Hepatocyte (in vitro differentiated cells): ENCODE results near the gene PROC. TPM values are rescaled to one million over a fixed set of nuclear protein-coding genes. Genes with fewer than 3 reads are reported as not detected.

Source experiments
- DNase-seq: peaks from one replicate; pipeline ENCODE4 v3.0.0-alpha.2; 2016; ENCODE audit warnings: low spot score
- H2AFZ ChIP-seq: fragments of 200-600 bp; sonication (generic); 2 replicates; pipeline ENCODE4 v1.6.0; 2016; ENCODE audit warnings: antibody characterized with exemption, mild to moderate bottlenecking
- H3K27ac ChIP-seq: fragments of 200-600 bp; sonication (generic); 2 replicates; pipeline ENCODE4 v1.5.1; 2016; ENCODE audit warnings: mild to moderate bottlenecking
- H3K27me3 ChIP-seq: fragments of 200-600 bp; sonication (generic); 2 replicates; pipeline ENCODE4 v1.6.1; 2016
- H3K36me3 ChIP-seq: fragments of 200-600 bp; sonication (generic); replicated peaks from 2 replicates; pipeline ENCODE4 v1.5.1; 2016; ENCODE audit warnings: low read depth; ENCODE audit not compliant: insufficient read depth
- H3K4me1 ChIP-seq: fragments of 200-600 bp; sonication (generic); 2 replicates; pipeline ENCODE4 v1.5.1; 2016; ENCODE audit warnings: mild to moderate bottlenecking, moderate library complexity; ENCODE audit not compliant: insufficient read depth
- H3K4me2 ChIP-seq: fragments of 200-600 bp; sonication (generic); 2 replicates; pipeline ENCODE4 v1.6.0; 2016
- H3K4me3 ChIP-seq: fragments of 200-600 bp; sonication (generic); 2 replicates; pipeline ENCODE4 v1.5.1; 2016; ENCODE audit warnings: mild to moderate bottlenecking
- H3K79me2 ChIP-seq: fragments of 200-600 bp; sonication (generic); 2 replicates; pipeline ENCODE4 v1.6.0; 2017; ENCODE audit warnings: mild to moderate bottlenecking
- H3K9me2 ChIP-seq: fragments of 200-600 bp; sonication (generic); replicated peaks from 2 replicates; pipeline ENCODE4 v1.6.0; 2017; ENCODE audit warnings: mild to moderate bottlenecking; ENCODE audit not compliant: insufficient read depth
- H3K9me3 ChIP-seq: fragments of 200-600 bp; sonication (generic); 2 replicates; pipeline ENCODE4 v1.5.1; 2016; ENCODE audit warnings: low read depth, mild to moderate bottlenecking
- H4K20me1 ChIP-seq: fragments of 200-600 bp; sonication (generic); 2 replicates; pipeline ENCODE4 v1.6.0; 2016; ENCODE audit warnings: mild to moderate bottlenecking; ENCODE audit not compliant: insufficient read depth, poor library complexity, severe bottlenecking
- EZH2 ChIP-seq: fragments of 200-600 bp; sonication (generic); IDR thresholded peaks from 2 replicates; pipeline ENCODE4 v1.6.1; 2016; ENCODE audit warnings: antibody characterized with exemption, mild to moderate bottlenecking, borderline replicate concordance
- EZH2phosphoT487 ChIP-seq: fragments of 200-600 bp; sonication (generic); IDR thresholded peaks from one replicate; pipeline ENCODE4 v1.6.1; 2018; ENCODE audit warnings: antibody characterized with exemption, mild to moderate bottlenecking, low read depth, moderate library complexity; ENCODE audit not compliant: unreplicated experiment, severe bottlenecking
- WGBS: methylation state at CpG from one replicate; pipeline ENCODE4 v1.1.6; 2016; ENCODE audit warnings: low lambda C conversion rate; ENCODE audit errors: missing lambda C conversion rate; 5-methylcytosine and 5-hydroxymethylcytosine counted together
- polyA plus RNA-seq: library from polyadenylated mRNA; unstranded; fragments of >200 nt; fragmentation: Nextera tagmentation; extraction: Ambion mirVana; gene quantifications from 2 replicates; pipeline ENCODE4 v1.2.1, GENCODE V29; 2016
- total RNA-seq: library from RNA; depleted of rRNA; stranded (reverse); fragments of >200 nt; gene quantifications from 2 replicates; pipeline ENCODE4 v1.2.3, GENCODE V29; 2014
- TF ChIP-seq, protein P1 (sequence below): fragments of 200-600 bp; sonication (generic); IDR thresholded peaks from 2 replicates; pipeline ENCODE4 v1.5.1; 2016; ENCODE audit warnings: antibody characterized with exemption, mild to moderate bottlenecking; ENCODE audit not compliant: poor library complexity

The PROC gene
- total and polyA plus RNA-seq, 2 experiments from 2014 or later, result 42.6 to 70.2 TPM

DNA sequence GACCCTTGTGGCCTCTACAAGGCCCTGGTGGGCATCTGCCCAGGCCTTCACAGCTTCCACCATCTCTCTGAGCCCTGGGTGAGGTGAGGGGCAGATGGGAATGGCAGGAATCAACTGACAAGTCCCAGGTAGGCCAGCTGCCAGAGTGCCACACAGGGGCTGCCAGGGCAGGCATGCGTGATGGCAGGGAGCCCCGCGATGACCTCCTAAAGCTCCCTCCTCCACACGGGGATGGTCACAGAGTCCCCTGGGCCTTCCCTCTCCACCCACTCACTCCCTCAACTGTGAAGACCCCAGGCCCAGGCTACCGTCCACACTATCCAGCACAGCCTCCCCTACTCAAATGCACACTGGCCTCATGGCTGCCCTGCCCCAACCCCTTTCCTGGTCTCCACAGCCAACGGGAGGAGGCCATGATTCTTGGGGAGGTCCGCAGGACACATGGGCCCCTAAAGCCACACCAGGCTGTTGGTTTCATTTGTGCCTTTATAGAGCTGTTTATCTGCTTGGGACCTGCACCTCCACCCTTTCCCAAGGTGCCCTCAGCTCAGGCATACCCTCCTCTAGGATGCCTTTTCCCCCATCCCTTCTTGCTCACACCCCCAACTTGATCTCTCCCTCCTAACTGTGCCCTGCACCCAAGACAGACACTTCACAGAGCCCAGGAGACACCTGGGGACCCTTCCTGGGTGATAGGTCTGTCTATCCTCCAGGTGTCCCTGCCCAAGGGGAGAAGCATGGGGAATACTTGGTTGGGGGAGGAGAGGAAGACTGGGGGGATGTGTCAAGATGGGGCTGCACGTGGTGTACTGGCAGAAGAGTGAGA, 2.0 kb downstream of the PROC start:
- Histone ChIP-seq H3K27me3 (no peaks in the 10 kb centered on the region), H3K4me1 (peaks cover 13% of the 10 kb centered on the region), H4K20me1 (no peaks in the 10 kb centered on the region), H3K9me2 (no peaks in the 10 kb centered on the region), H3K27ac (no peak overlapping the region), H3K9me3 (no peaks in the 10 kb centered on the region), H3K4me2 (no peak overlapping the region), H3K4me3 (no peak overlapping the region), H3K79me2 (peaks cover 4% of the 10 kb centered on the region), H3K36me3 (no peaks in the 10 kb centered on the region), H2AFZ (no peak overlapping the region)
- 80% methylated on average over 8 of the region's 8 CpGs for WGBS
- no peak for DNase-seq
- TF ChIP-seq EZH2, result no peak
- no peak for TF ChIP-seq EZH2phosphoT487

DNA sequence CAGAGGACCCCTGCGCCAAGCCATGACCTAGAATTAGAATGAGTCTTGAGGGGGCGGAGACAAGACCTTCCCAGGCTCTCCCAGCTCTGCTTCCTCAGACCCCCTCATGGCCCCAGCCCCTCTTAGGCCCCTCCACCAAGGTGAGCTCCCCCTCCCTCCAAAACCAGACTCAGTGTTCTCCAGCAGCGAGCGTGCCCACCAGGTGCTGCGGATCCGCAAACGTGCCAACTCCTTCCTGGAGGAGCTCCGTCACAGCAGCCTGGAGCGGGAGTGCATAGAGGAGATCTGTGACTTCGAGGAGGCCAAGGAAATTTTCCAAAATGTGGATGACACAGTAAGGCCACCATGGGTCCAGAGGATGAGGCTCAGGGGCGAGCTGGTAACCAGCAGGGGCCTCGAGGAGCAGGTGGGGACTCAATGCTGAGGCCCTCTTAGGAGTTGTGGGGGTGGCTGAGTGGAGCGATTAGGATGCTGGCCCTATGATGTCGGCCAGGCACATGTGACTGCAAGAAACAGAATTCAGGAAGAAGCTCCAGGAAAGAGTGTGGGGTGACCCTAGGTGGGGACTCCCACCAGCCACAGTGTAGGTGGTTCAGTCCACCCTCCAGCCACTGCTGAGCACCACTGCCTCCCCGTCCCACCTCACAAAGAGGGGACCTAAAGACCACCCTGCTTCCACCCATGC, 3.0 kb downstream of the PROC start:
- Histone ChIP-seq H3K9me2 (no peaks in the 10 kb centered on the region), H3K9me3 (no peaks in the 10 kb centered on the region), H3K4me1 (peaks cover 7% of the 10 kb centered on the region), H3K79me2 (peaks cover 4% of the 10 kb centered on the region), H3K36me3 (no peaks in the 10 kb centered on the region), H4K20me1 (no peaks in the 10 kb centered on the region), H2AFZ (no peak overlapping the region), H3K27ac (no peak overlapping the region), H3K27me3 (no peaks in the 10 kb centered on the region), H3K4me3 (no peak overlapping the region), H3K4me2 (no peak overlapping the region)
- WGBS, result 94% methylated on average over 14 of the region's 15 CpGs
- no peak for DNase-seq
- TF ChIP-seq EZH2 (no peak), EZH2phosphoT487 (no peak)
- TF ChIP-seq, protein P1, sequence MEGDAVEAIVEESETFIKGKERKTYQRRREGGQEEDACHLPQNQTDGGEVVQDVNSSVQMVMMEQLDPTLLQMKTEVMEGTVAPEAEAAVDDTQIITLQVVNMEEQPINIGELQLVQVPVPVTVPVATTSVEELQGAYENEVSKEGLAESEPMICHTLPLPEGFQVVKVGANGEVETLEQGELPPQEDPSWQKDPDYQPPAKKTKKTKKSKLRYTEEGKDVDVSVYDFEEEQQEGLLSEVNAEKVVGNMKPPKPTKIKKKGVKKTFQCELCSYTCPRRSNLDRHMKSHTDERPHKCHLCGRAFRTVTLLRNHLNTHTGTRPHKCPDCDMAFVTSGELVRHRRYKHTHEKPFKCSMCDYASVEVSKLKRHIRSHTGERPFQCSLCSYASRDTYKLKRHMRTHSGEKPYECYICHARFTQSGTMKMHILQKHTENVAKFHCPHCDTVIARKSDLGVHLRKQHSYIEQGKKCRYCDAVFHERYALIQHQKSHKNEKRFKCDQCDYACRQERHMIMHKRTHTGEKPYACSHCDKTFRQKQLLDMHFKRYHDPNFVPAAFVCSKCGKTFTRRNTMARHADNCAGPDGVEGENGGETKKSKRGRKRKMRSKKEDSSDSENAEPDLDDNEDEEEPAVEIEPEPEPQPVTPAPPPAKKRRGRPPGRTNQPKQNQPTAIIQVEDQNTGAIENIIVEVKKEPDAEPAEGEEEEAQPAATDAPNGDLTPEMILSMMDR, result no peak

DNA sequence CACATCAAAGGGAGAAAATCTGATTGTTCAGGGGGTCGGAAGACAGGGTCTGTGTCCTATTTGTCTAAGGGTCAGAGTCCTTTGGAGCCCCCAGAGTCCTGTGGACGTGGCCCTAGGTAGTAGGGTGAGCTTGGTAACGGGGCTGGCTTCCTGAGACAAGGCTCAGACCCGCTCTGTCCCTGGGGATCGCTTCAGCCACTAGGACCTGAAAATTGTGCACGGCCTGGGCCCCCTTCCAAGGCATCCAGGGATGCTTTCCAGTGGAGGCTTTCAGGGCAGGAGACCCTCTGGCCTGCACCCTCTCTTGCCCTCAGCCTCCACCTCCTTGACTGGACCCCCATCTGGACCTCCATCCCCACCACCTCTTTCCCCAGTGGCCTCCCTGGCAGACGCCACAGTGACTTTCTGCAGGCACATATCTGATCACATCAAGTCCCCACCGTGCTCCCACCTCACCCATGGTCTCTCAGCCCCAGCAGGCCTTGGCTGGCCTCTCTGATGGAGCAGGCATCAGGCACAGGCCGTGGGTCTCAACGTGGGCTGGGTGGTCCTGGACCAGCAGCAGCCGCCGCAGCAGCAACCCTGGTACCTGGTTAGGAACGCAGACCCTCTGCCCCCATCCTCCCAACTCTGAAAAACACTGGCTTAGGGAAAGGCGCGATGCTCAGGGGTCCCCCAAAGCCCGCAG, 3.8 kb downstream of the PROC start:
- Histone ChIP-seq H4K20me1 (no peaks in the 10 kb centered on the region), H3K36me3 (no peaks in the 10 kb centered on the region), H3K27me3 (no peaks in the 10 kb centered on the region), H3K4me2 (peak overlapping the region; percentile 99), H3K9me3 (no peaks in the 10 kb centered on the region), H3K4me3 (no peak overlapping the region), H3K27ac (no peak overlapping the region), H3K79me2 (peaks cover 4% of the 10 kb centered on the region), H2AFZ (no peak overlapping the region), H3K4me1 (no peaks in the 10 kb centered on the region), H3K9me2 (no peaks in the 10 kb centered on the region)
- 86% methylated on average over 16 of the region's 16 CpGs for WGBS
- DNase-seq, result no peak
- TF ChIP-seq, protein P1, result no peak
- TF ChIP-seq EZH2phosphoT487 (no peak), EZH2 (no peak)
